Germinal center (tissue), 1 donor: ENCODE data around the gene ZNF366.
"Not testable (repeated sequence)": the region's sequence is repeated elsewhere in the genome, so short reads cannot be mapped to it uniquely, and the experiment has no call there.

ENCODE experiments used
- DNase-seq: peaks from one replicate; pipeline ENCODE4 v3.0.0; 2012; ENCODE audit warnings: mixed read lengths, low spot score

The ZNF366 gene

DNA sequence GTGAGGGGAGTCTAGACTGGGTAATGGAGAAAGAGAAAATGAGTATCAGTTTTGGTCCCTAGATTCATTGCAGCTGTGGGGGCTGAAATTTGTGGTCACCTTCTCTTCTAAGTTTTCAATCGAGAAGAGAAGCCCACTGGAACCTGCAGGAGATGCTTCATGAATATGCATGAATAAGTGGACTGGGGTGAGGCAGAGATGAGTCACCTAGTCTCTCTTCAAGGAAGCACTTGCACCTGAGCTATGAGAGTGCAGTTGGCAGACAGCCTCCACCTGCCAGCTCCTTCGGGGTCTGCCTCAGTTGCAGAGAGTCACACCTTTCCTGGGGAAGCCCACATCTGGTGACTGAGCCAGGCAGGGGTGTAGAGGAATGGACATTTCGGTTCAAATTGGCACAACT, 69.1 kb downstream of the ZNF366 start:
- no peak for DNase-seq

DNA sequence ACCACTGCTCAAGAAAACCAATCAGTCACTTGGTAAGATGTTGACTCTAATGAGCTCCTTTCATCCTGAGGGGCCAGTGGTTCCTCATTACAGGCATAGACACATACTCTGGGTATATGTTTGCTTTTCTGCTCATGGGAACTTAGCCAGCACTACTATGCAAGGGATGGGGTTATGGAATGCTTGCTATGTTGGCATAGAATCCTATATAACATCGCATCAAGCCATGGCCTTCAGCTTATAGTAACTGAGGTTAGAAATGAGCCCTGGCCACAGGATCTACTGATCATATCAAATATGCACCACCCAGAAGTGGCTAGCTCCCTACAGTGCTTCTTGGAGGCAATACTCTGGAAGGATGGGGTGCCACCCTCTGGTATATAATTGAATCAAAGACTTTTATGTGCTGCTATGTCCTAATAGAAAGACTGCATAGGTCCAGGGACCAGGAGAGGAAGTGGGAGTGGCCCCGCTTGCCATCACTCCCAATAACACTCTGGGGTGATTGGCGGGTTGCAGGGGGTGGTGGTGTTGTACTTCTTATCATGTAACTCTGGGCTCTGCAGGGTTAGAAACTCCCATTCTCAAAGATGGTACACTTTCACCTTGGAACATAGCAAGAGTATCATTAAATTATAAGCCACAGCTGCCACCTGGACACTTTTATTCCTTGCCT, 70.3 kb downstream of the ZNF366 start:
- DNase-seq, result no peak

GRCh38 chr5:72434781-72435437, 72.3 kb downstream of the ZNF366 start:
- DNase-seq, result no peak

GRCh38 chr5:72434056-72434780, 73.0 kb downstream of the ZNF366 start:
- DNase-seq, result no peak

DNA sequence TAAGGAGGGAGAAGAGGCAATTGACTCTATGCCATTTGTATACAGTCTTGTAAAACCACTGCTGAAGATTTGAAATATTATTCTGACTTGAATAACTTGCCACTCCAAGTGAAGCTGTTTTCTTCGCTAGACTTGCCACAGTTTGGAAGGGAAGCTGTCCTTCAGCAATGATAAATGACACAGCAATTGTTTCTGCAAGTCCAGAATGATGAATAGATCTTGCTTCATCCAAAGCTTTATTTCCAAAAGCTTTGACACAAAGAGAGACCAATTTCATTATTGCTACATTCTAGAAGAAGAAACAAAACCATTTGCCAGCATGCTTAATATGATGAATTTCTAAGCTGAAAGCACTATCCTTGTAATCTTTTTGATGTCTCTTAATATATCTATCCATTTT, 73.7 kb downstream of the ZNF366 start:
- DNase-seq, result no peak

DNA sequence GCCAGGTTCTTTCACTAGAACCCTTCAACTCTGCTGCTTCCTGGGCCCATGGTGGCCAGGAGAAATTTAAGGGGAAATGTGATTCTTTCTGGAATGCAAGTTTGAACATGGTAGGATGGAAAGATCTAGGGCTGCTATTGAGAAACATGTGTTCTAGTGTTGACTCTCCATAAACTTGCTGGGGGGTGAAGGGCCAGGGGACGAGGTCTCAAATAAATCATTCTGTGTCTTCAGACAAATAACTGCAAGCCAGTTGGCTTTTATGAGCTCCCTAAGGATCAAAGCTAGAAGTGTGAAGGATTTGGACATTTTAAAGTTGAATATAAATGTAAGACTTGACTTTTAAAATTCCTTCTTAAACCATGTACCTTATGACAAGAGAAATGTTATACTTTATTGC, 78.5 kb downstream of the ZNF366 start:
- no peak for DNase-seq

DNA sequence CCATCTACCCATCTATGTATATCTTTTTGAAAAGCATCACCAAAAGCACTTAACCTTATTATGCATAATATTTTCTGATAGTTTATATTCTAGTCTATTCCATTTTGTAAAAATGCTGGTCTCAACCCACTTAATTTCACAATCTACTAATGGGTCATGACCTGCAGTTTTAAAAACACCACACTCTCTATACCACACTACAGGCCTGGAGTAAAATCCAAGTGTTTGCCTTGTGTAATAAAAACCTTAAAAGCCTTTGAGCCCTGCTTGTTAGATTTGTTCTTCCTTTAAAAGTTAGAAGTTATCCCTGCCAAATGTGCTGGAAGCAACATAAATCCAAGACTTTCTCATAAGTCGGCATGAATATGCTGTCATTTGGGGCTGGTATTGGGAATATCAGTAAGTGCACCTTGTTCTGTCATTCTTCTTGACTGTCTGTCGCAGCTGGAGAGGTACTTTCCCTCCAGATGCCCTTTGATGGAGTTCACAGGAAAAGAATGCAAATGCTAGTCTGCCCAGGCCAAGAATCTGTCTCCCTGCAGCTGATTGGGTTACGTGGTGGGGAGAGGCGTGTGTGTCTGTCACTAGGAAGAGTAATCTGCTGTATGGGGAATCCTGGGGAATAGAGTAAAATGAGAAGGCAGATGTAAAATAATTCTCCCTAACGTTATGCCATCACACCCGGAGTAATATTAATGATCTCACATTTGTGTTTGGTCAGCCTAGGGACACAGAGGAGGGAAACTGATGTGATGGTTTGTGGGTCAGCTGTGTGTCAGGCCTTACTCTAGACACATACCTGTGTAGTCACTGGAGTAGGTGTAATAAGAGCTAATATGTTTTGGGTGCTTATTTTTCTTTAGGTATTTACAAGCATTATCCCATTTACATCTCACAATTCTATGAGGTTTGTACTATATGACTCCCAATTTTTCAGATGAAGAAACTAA, 79.4 kb downstream of the ZNF366 start:
- no peak for DNase-seq

- no peak for DNase-seq
Observed at GRCh38 chr5:72427016-72427415, 80.2 kb downstream of the ZNF366 start.

- no peak for DNase-seq
Observed at GRCh38 chr5:72426019-72426418, 81.2 kb downstream of the ZNF366 start.

DNA sequence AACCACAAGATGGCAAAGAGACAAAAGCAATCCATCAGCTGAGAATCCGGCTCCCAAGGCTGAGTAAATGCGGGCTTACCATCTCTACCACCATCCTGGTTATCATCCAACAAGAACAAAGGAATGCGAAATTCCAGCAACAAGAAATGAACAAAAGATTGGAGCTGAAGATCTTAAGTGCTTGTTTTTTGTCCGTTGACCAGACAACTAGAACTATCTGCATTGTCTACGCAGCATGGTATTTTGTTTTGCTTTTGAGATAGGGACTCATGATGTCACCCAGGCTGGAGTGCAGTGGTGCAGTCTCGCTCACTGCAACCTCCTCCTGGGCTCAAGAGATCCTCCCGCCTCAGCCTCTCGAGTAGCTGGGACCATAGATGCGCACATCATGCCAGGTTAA, 88.9 kb downstream of the ZNF366 start:
- no peak for DNase-seq

- DNase-seq, result no peak
Observed at GRCh38 chr5:72417333-72418062, 89.7 kb downstream of the ZNF366 start.

GRCh38 chr5:72415616-72416325, 91.4 kb downstream of the ZNF366 start:
- no peak for DNase-seq

GRCh38 chr5:72412283-72413055, 94.7 kb downstream of the ZNF366 start:
- DNase-seq, result no peak

GRCh38 chr5:72410688-72411295, 96.4 kb downstream of the ZNF366 start:
- no peak for DNase-seq

DNA sequence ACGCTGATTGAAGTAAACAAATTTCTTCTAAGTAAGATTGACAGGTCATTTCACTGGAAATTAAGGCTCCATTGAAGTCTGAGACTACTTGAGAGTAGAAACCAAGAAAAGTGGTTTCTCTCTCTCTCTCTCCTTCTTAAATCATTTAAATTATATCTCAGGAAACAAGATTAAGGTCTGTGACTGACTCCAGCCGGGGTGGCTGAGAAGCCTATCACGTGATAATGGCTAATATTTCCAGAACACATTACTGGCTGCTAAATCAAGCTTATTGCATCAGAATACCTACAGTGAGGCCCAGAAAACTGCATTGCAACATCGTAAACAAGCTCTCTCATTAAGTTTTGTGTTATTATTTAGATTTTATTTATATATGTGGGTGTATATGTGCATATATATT, 98.6 kb downstream of the ZNF366 start:
- DNase-seq, result no peak

- DNase-seq, result no peak
Observed at GRCh38 chr5:72408127-72408526, 99.1 kb downstream of the ZNF366 start.

DNA sequence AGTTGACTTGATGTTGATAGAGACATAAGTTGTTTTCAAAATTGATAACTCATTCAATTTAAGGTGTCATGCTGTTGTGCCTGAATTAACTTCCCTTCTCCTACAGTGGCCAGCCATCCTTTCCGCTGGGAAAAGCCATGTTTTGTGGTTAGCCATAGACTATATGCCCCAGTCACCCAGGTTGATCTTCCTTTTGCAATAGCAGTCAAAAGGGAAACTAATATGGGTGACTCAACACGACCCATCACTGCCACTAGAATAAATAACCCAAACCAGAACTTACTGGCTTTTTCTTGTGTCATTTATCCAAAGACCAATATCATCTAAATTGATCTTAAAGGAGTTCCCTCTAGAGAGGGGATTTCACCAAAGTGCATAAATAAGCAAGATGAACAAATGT, 99.7 kb downstream of the ZNF366 start:
- no peak for DNase-seq

DNA sequence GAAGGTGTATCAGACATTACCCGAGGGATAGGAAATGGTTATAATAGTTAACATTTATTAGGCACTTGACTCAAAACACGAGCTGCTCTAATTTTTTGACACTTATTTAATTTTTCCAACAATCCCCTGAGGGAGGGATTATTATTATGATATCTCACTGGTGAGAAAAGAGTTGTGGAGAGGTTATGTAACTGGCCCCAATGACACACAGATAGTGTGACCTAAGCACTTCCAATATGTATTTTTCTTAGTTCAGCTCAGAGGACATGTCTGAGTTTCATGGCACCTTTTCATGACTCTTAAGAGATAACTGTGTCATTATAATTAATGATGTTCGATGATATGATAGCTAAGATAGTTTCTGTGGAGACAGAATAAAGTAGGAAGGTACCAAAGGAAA, 100.1 kb downstream of the ZNF366 start:
- no peak for DNase-seq

DNA sequence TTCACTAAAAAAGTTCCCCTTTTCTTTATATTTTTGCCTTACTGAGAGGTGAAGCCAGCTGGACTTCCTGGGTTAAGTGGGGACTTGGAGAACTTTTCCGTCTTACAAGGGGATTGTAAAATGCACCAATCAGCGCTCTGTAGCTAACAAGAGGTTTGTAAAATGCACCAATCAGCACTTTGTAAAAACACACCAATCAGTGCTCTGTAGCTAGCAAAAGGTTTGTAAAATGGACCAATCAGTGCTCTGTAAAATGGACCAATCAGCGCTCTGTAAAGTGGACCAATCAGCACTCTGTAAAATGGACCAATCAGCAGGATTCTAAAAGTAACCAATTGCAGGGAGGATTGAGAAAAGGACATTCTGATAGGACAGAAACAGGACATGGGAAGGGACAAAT, 102.4 kb downstream of the ZNF366 start:
- not testable (repeated sequence) for DNase-seq
